H1 (cell line): Measurements from ENCODE around the gene MEF2A. TPM values are rescaled to one million over a fixed set of nuclear protein-coding genes. Genes with fewer than 3 reads are reported as not detected.

Experiments used
- CTCF ChIA-PET: fragments of 300-600 bp; sonication (Branson Sonifier 250); formaldehyde crosslinking; loops from one replicate; lab custom pipeline; 2021; ENCODE audit not compliant: partially characterized antibody; lab: Charles Lee
- POLR2A ChIA-PET: fragments of 300-600 bp; sonication (Branson Sonifier 250); formaldehyde crosslinking; loops from one replicate; lab custom pipeline; 2021; ENCODE audit warnings: inconsistent platforms; ENCODE audit not compliant: partially characterized antibody; lab: Charles Lee
- DNase-seq, 2 experiments: peaks; one replicate each; pipeline versions ENCODE4 v3.0.0 to v3.0.0-alpha.2; 2010 to 2022; ENCODE audit warnings: low spot score in 2 of 2, low read depth in 1 of 2, mixed read lengths in 1 of 2
- FAIRE-seq: peaks from 2 replicates; lab custom pipeline; 2011; peaks lifted over from hg19 to GRCh38; lab: Jason Lieb, UNC
- H2AFZ ChIP-seq: 2 replicates; pipeline ENCODE4 v1.8.1; 2012; ENCODE audit warnings: low read length, inconsistent platforms
- H2AK5ac ChIP-seq: 2 replicates; pipeline ENCODE4 v1.6.1; 2013; ENCODE audit warnings: low read depth, low read length
- H2BK120ac ChIP-seq: replicated peaks from 2 replicates; pipeline ENCODE3; 2013; ENCODE audit warnings: low read depth, low read length, inconsistent platforms
- H2BK12ac ChIP-seq: 2 replicates; pipeline ENCODE4 v1.6.1; 2013; ENCODE audit warnings: low read depth, low read length
- H2BK15ac ChIP-seq: 2 replicates; pipeline ENCODE4 v1.6.1; 2013; ENCODE audit warnings: low read length
- H2BK20ac ChIP-seq: 2 replicates; pipeline ENCODE4 v1.6.1; 2013; ENCODE audit warnings: low read length
- H2BK5ac ChIP-seq: 2 replicates; pipeline ENCODE4 v1.6.1; 2013; ENCODE audit warnings: low read depth, low read length
- H3K14ac ChIP-seq: 2 replicates; pipeline ENCODE4 v1.6.1; 2013; ENCODE audit warnings: inconsistent platforms; ENCODE audit not compliant: insufficient read length
- H3K18ac ChIP-seq: 2 replicates; pipeline ENCODE4 v1.6.1; 2013; ENCODE audit warnings: low read length; ENCODE audit errors: extremely low read depth
- H3K23ac ChIP-seq: 2 replicates; pipeline ENCODE4 v1.6.1; 2013; ENCODE audit warnings: inconsistent platforms; ENCODE audit not compliant: insufficient read length
- H3K23me2 ChIP-seq: 2 replicates; pipeline ENCODE4 v1.6.1; 2013; ENCODE audit warnings: low read depth, low read length
- H3K27ac ChIP-seq: 2 replicates; pipeline ENCODE4 v1.6.1; 2011; ENCODE audit warnings: low read depth, low read length, inconsistent platforms
- H3K27me3 ChIP-seq, 4 experiments: replicated peaks in 1 of 4; 1 replicate in 1 of 4; 2 replicates in 3 of 4; pipeline versions ENCODE4 v1.6.1 to v1.8.1; 2011 to 2013; ENCODE audit warnings: low read length in 3 of 4, mild to moderate bottlenecking in 3 of 4, inconsistent platforms in 2 of 4, mixed read lengths in 2 of 4, moderate library complexity in 1 of 4; ENCODE audit not compliant: control insufficient read depth in 3 of 4, insufficient read depth in 3 of 4; ENCODE audit errors: extremely low read depth in 1 of 4
- H3K36me3 ChIP-seq, 4 experiments: 2 replicates each; pipeline versions ENCODE4 v1.6.1 to v1.8.1; 2011 to 2013; ENCODE audit warnings: mild to moderate bottlenecking in 4 of 4, low read length in 3 of 4, moderate library complexity in 2 of 4, control low read depth in 1 of 4, inconsistent platforms in 1 of 4; ENCODE audit not compliant: insufficient read depth in 4 of 4, control insufficient read depth in 2 of 4
- H3K4ac ChIP-seq: replicated peaks from 2 replicates; pipeline ENCODE3; 2013; ENCODE audit warnings: low read length, low read depth, mixed read lengths, inconsistent platforms; ENCODE audit not compliant: insufficient read length
- H3K4me1 ChIP-seq, 4 experiments: replicated peaks in 1 of 4; 1 replicate in 1 of 4; 2 replicates in 3 of 4; pipeline versions ENCODE4 v1.6.1 to v1.8.1; 2011 to 2013; ENCODE audit warnings: low read length in 3 of 4, inconsistent platforms in 2 of 4, mixed read lengths in 1 of 4; ENCODE audit not compliant: insufficient read depth in 4 of 4, control insufficient read depth in 3 of 4
- H3K4me2 ChIP-seq, 2 experiments: 2 replicates each; pipeline versions ENCODE4 v1.6.1 to v1.8.1; 2011 to 2013; ENCODE audit warnings: low read depth in 2 of 2, low read length in 2 of 2, control low read depth in 1 of 2, inconsistent platforms in 1 of 2, mild to moderate bottlenecking in 1 of 2; ENCODE audit not compliant: insufficient read depth in 1 of 2
- H3K4me3 ChIP-seq, 4 experiments: fragments of 200-600, 300-600 bp in 1 of 4; sonication (generic), shearing (Covaris generic), sonication (Bioruptor Twin) in 1 of 4; 2 replicates each; pipeline versions ENCODE4 v1.5.1 to v1.8.1; 2011 to 2016; ENCODE audit warnings: low read length in 4 of 4, low read depth in 3 of 4, control low read depth in 2 of 4, inconsistent platforms in 2 of 4, mild to moderate bottlenecking in 2 of 4, mixed read lengths in 1 of 4, moderate library complexity in 1 of 4; ENCODE audit not compliant: insufficient read depth in 2 of 4; ENCODE audit errors: extremely low read depth in 1 of 4
- H3K56ac ChIP-seq: replicated peaks from 2 replicates; pipeline ENCODE3; 2013; ENCODE audit warnings: low read depth, mild to moderate bottlenecking, mixed read lengths, low read length, inconsistent platforms; ENCODE audit not compliant: insufficient read length
- H3K79me1 ChIP-seq: 2 replicates; pipeline ENCODE4 v1.6.1; 2013; ENCODE audit warnings: low read depth, low read length, control low read depth
- H3K79me2 ChIP-seq, 2 experiments: 2 replicates each; pipeline versions ENCODE4 v1.6.1 to v1.8.1; 2012 to 2013; ENCODE audit warnings: low read length in 2 of 2, mild to moderate bottlenecking in 2 of 2, inconsistent platforms in 1 of 2; ENCODE audit not compliant: insufficient read depth in 2 of 2, control insufficient read depth in 1 of 2
- H3K9ac ChIP-seq, 4 experiments: replicated peaks in 1 of 4; 1 replicate in 1 of 4; 2 replicates in 3 of 4; pipeline versions ENCODE4 v1.6.1 to v1.8.1; 2011 to 2013; ENCODE audit warnings: low read depth in 3 of 4, low read length in 3 of 4, control low read depth in 2 of 4, mild to moderate bottlenecking in 2 of 4, moderate library complexity in 2 of 4, inconsistent platforms in 1 of 4; ENCODE audit errors: extremely low read depth in 1 of 4
- H3K9me3 ChIP-seq, 2 experiments: 2 replicates each; pipeline versions ENCODE4 v1.6.1 to v1.8.1; 2012 to 2013; ENCODE audit warnings: mild to moderate bottlenecking in 2 of 2, moderate library complexity in 2 of 2, control low read depth in 1 of 2, inconsistent platforms in 1 of 2, low read depth in 1 of 2, low read length in 1 of 2, mixed read lengths in 1 of 2; ENCODE audit not compliant: insufficient read depth in 2 of 2
- H4K20me1 ChIP-seq, 2 experiments: replicated peaks in 1 of 2; 2 replicates each; pipeline versions ENCODE3 to v1.8.1; 2011 to 2013; ENCODE audit warnings: inconsistent platforms in 2 of 2, low read length in 2 of 2, mild to moderate bottlenecking in 1 of 2; ENCODE audit not compliant: insufficient read depth in 2 of 2, control insufficient read depth in 1 of 2
- H4K5ac ChIP-seq: 2 replicates; pipeline ENCODE4 v1.6.1; 2013; ENCODE audit warnings: low read length, low read depth, mixed read lengths, inconsistent platforms; ENCODE audit not compliant: insufficient read length
- H4K8ac ChIP-seq: 2 replicates; pipeline ENCODE4 v1.8.0; 2013; ENCODE audit warnings: mild to moderate bottlenecking, moderate library complexity, low read length, inconsistent platforms; ENCODE audit not compliant: insufficient read depth; ENCODE audit errors: extremely low read depth
- H4K91ac ChIP-seq: replicated peaks from 2 replicates; pipeline ENCODE3; 2013; ENCODE audit warnings: low read length, mixed read lengths, inconsistent platforms; ENCODE audit not compliant: insufficient read length
- ATF3 ChIP-seq: IDR thresholded peaks from 2 replicates; pipeline ENCODE4 v1.6.1; 2011; ENCODE audit warnings: low read depth, mild to moderate bottlenecking, low read length; ENCODE audit not compliant: insufficient read depth
- BCL11A ChIP-seq, 2 experiments: IDR thresholded peaks; one replicate each; pipeline ENCODE4 v1.6.1; 2011; ENCODE audit warnings: low read depth in 2 of 2, low read length in 2 of 2, mild to moderate bottlenecking in 2 of 2
- BRCA1 ChIP-seq: IDR thresholded peaks from 2 replicates; pipeline ENCODE4 v1.6.1; 2012; ENCODE audit warnings: low read depth, low read length, improper control_type of control experiment
- CBX5 ChIP-seq: fragments of 300-800, 300-1000 bp; sonication (generic); IDR thresholded peaks from 2 replicates; pipeline ENCODE4 v1.7.1; 2016; ENCODE audit warnings: antibody characterized with exemption, low read length, low read depth
- E2F6 ChIP-seq: IDR thresholded peaks from 2 replicates; pipeline ENCODE4 v1.6.1; 2012; ENCODE audit warnings: inconsistent platforms
- JUN ChIP-seq: IDR thresholded peaks from 2 replicates; pipeline ENCODE4 v1.6.1; 2011; ENCODE audit warnings: low read depth, mild to moderate bottlenecking, improper control_type of control experiment, low read length
- MAFK ChIP-seq: IDR thresholded peaks from 2 replicates; pipeline ENCODE4 v1.6.1; 2012; ENCODE audit warnings: low read depth, mild to moderate bottlenecking, improper control_type of control experiment, low read length
- POLR2AphosphoS5 ChIP-seq: IDR thresholded peaks from 2 replicates; pipeline ENCODE4 v1.6.1; 2011; ENCODE audit warnings: low read depth, low read length
- RAD21 ChIP-seq, 2 experiments: IDR thresholded peaks in 1 of 2; conservative IDR thresholded peaks in 1 of 2; 2 replicates each; pipeline ENCODE4 v1.6.1; 2011; ENCODE audit warnings: low read depth in 2 of 2, low read length in 2 of 2, improper control_type of control experiment in 1 of 2, inconsistent platforms in 1 of 2, mild to moderate bottlenecking in 1 of 2, moderate library complexity in 1 of 2
- SAP30 ChIP-seq: fragments of 300-600 bp; sonication (generic); IDR thresholded peaks from 2 replicates; pipeline ENCODE4 v1.7.1; 2012; ENCODE audit warnings: low read length, moderate library complexity, mild to moderate bottlenecking, inconsistent platforms; ENCODE audit not compliant: insufficient read depth, insufficient replicate concordance
- SP4 ChIP-seq: IDR thresholded peaks from 2 replicates; pipeline ENCODE4 v1.6.1; 2012; ENCODE audit warnings: low read length, inconsistent platforms
- TBP ChIP-seq: IDR thresholded peaks from 2 replicates; pipeline ENCODE4 v1.6.1; 2011; ENCODE audit warnings: low read depth, low read length, improper control_type of control experiment
- WGBS, 2 experiments: shearing (Covaris generic) in 1 of 2; methylation state at CpG; one replicate each; pipeline versions ENCODE4 v1.1.6 to v1.1.7; 2013 to 2015; ENCODE audit warnings: low lambda C conversion rate in 2 of 2, mixed read lengths in 2 of 2, inconsistent platforms in 1 of 2, low coverage in 1 of 2, missing lambda C conversion rate in 1 of 2; ENCODE audit not compliant: insufficient replicate concordance in 2 of 2, insufficient coverage in 1 of 2, insufficient read length in 1 of 2; ENCODE audit errors: extremely low coverage in 1 of 2, missing lambda C conversion rate in 1 of 2; 5-methylcytosine and 5-hydroxymethylcytosine counted together
- polyA plus RNA-seq, 7 experiments: library from polyadenylated mRNA; depleted of rRNA in 3 of 7; stranded (reverse) in 5 of 7; unstranded in 2 of 7; fragments of >200 nt in 5 of 7; fragments of 200-250 nt in 2 of 7; gene quantifications; 1 replicate in 5 of 7; 2 replicates in 1 of 7; 4 replicates in 1 of 7; pipeline versions ENCODE4 v1.2.1 to v1.2.3, GENCODE V29; 2011 to 2013; ENCODE audit warnings: missing spikeins in 2 of 7, mixed read lengths in 2 of 7
- total RNA-seq: library from RNA; stranded (reverse); fragmentation: NEBNext Ultra II Directional; extraction: Animal tissue kit (Norgen Biotek cat#: 25700); gene quantifications from 2 replicates; pipeline ENCODE4 v1.2.1, GENCODE V29; 2021

MEF2A gene
- total and polyA plus RNA-seq, 2 of the 8 experiments (the other 6 are each of a cell fraction or from before 2014, with no cell fraction given), result 15.6 to 22.5 TPM

DNA sequence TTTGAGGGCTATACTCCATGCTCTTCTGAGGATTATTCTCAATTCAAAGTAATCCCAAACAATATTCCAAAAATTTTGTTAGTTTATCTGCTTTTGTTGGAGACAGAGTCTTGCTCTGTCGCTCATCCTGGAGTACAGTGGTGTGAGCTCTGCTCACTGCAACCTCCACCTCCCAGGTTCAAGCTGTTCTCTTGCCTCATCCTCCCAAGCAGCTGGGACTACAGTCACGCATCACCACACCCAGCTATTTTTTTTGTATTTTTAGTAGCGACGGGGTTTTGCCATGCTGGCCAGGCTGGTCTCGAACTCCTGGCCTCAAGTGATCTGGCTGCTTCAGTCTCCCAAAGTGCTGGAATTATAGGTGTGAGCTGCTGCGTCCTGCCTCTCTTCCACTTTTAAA is 39.1 kb downstream of the MEF2A start:
- CTCF ChIA-PET, result interaction anchor here (0.9 to 1.8 kb wide), 3 partner anchors 151 to 261 kb away, joined by 3 to 4 read pairs (median 3); no protein-coding TSS in a partner anchor
- H2AFZ ChIP-seq, result no peak overlapping the region
- POLR2A ChIA-PET, result no interaction called here
- H3K9me3 ChIP-seq, result 0 out of 4 replicates have a peak, but pooled peaks cover 0 to 3% of the 10 kb centered on the region in 2 experiments
- peaks cover 2% of the 10 kb centered on the region; the same call in 1 of the 2 replicates for H3K79me1 ChIP-seq
- no peak overlapping the region for H2BK5ac ChIP-seq
- FAIRE-seq (no peak), DNase-seq (no peak)
- no peaks in the 10 kb centered on the region for H4K20me1 ChIP-seq
- peaks cover 0 to 8% (median 2%) of the 10 kb centered on the region in 4 experiments; a peak in 3 of 7 replicates for H3K4me1 ChIP-seq
- H3K79me2 ChIP-seq, result peaks cover 0 to 96% of the 10 kb centered on the region in 2 experiments; a peak in 3 of 4 replicates
- H3K27ac ChIP-seq, result no peak overlapping the region
- no peak overlapping the region for H2BK120ac ChIP-seq
- no peak overlapping the region for H3K4me2 ChIP-seq
- H3K36me3 ChIP-seq, result peaks cover 0 to 3% (median 1%) of the 10 kb centered on the region in 4 experiments; a peak in 2 of 8 replicates
- H3K18ac ChIP-seq, result no peak overlapping the region
- H2AK5ac ChIP-seq, result no peak overlapping the region
- 91% methylated on average over 6 of the region's 6 CpGs; no CpG with 5 or more reads in 1 of the 2 experiments for WGBS, 2 experiments
- no peak overlapping the region for H3K4ac ChIP-seq
- H3K14ac ChIP-seq, result no peak overlapping the region
- no peaks in the 10 kb centered on the region for H3K27me3 ChIP-seq
- no peak overlapping the region for H2BK20ac ChIP-seq
- no peak overlapping the region for H3K9ac ChIP-seq
- no peaks in the 10 kb centered on the region; the same call in 1 of the 2 replicates for H3K23me2 ChIP-seq
- H3K23ac ChIP-seq, result no peak overlapping the region
- H3K56ac ChIP-seq, result no peak overlapping the region
- H3K4me3 ChIP-seq, result no peak overlapping the region
- H4K91ac ChIP-seq, result no peak overlapping the region
- no peak overlapping the region for H2BK15ac ChIP-seq
- H2BK12ac ChIP-seq, result no peak overlapping the region
- peak overlapping the region; percentile 65; the same call in 1 of the 2 replicates for H4K8ac ChIP-seq
- H4K5ac ChIP-seq, result no peak overlapping the region
- TF ChIP-seq BRCA1, result no peak
- TF ChIP-seq ATF3, result no peak
- no peak for TF ChIP-seq TBP
- no peak for TF ChIP-seq RAD21 (IDR thresholded peaks at IDR 0.05 in 1 of 2, conservative IDR thresholded peaks at IDR 0.05 in 1 of 2; ENCODE audit: low read depth in 2 of 2, low read length in 2 of 2)
- TF ChIP-seq BCL11A (IDR thresholded peaks at IDR 0.05; ENCODE audit: low read depth in 2 of 2, low read length in 2 of 2), result no peak
- no peak for TF ChIP-seq MAFK
- TF ChIP-seq E2F6, result no peak
- TF ChIP-seq SP4, result no peak
- no peak for TF ChIP-seq CBX5
- TF ChIP-seq SAP30, result no peak
- TF ChIP-seq POLR2AphosphoS5, result no peak
- TF ChIP-seq JUN, result no peak
